Upper lobe of left lung (tissue), 6 donors: Measurements from ENCODE around the gene TAX1BP3. TPM values are rescaled to one million over a fixed set of nuclear protein-coding genes. Genes with fewer than 3 reads are reported as not detected.
A peak's percentile ranks its signal among the peaks of the same experiment; 100 is the strongest.

ENCODE experiments used
- ATAC-seq, 2 donors: fragments of 200-7000 bp; cut with Tn5 transposase; one replicate each; pipeline ENCODE4 v1.9.1; 2022; ENCODE audit warnings: mild to moderate bottlenecking in 2 of 2, moderate library complexity in 2 of 2; ENCODE audit not compliant: low FRiP score in 2 of 2
- DNase-seq, 2 donors: peaks; one replicate each; pipeline ENCODE4 v3.0.0-alpha.2; 2019 to 2020
- H3K27ac ChIP-seq, 4 donors: fragments of 200-600 bp; sonication (generic); one replicate each; pipeline ENCODE4 v1.5.1; 2016 to 2019
- H3K27me3 ChIP-seq, 4 donors: fragments of 200-600 bp; sonication (generic); one replicate each; pipeline ENCODE4 v1.5.1; 2017 to 2019
- H3K36me3 ChIP-seq, 4 donors: fragments of 200-600 bp; sonication (generic); one replicate each; pipeline ENCODE4 v1.5.1; 2016 to 2019
- H3K4me1 ChIP-seq, 4 donors: fragments of 200-600 bp; sonication (generic); one replicate each; pipeline ENCODE4 v1.5.1; 2018 to 2019
- H3K4me3 ChIP-seq, 4 donors: fragments of 200-600 bp; sonication (generic); one replicate each; pipeline ENCODE4 v1.5.1; 2017 to 2019; ENCODE audit warnings: mild to moderate bottlenecking in 2 of 4, moderate library complexity in 1 of 4
- H3K9me3 ChIP-seq, 4 donors: fragments of 200-600 bp; sonication (generic); one replicate each; pipeline ENCODE4 v1.5.1; 2018 to 2019
- CTCF ChIP-seq, 6 experiments: fragments of 450-650 bp in 4 of 6; fragments of 200-600 bp in 2 of 6; sonication (generic) in 2 of 6; IDR thresholded peaks; one replicate each; pipeline ENCODE4 v1.5.1; 2016 to 2019; ENCODE audit warnings: antibody characterized with exemption in 6 of 6
- EP300 ChIP-seq, 4 donors: sonication (generic); formaldehyde crosslinking; IDR thresholded peaks; one replicate each; pipeline ENCODE4 v1.5.1; 2017; ENCODE audit warnings: antibody characterized with exemption in 4 of 4, control low read depth in 2 of 4
- POLR2A ChIP-seq, 4 donors: fragments of 450-650 bp; IDR thresholded peaks; one replicate each; pipeline ENCODE4 v1.5.1; 2016 to 2017; ENCODE audit warnings: antibody characterized with exemption in 4 of 4, mild to moderate bottlenecking in 2 of 4
- POLR2AphosphoS5 ChIP-seq, 2 donors: sonication (generic); formaldehyde crosslinking; IDR thresholded peaks; one replicate each; pipeline ENCODE4 v1.5.1; 2017; ENCODE audit warnings: antibody characterized with exemption in 2 of 2
- WGBS, 2 donors: methylation state at CpG; one replicate each; pipeline ENCODE4 v1.1.5; 2017 to 2018; 5-methylcytosine and 5-hydroxymethylcytosine counted together
- total RNA-seq, 6 donors: library from RNA; depleted of rRNA in 4 of 6; stranded (reverse); fragments of >200 nt in 4 of 6; gene quantifications; one replicate each; pipeline versions ENCODE4 v1.1.0 to v1.2.1, GENCODE V29; 2016 to 2021
- donor health status: DM: no; HTN: no; CAD: no; lungs with moderate emphysema.
- donor health status: DM: no; HTN: yes; CAD: no; lungs with severe emphysema.

TAX1BP3 gene
- total RNA-seq, 6 donors from 2014 or later, result 49.2 to 200 (median 126) TPM

GRCh38 chr17:3665834-3666233 lies 2.5 kb downstream of the TAX1BP3 start:
- ATAC-seq, result no peak
- no peaks in the 10 kb centered on the region for H3K27me3 ChIP-seq
- H3K4me3 ChIP-seq, result no peak overlapping the region
- H3K4me1 ChIP-seq, result peaks cover 30 to 36% (median 31%) of the 10 kb centered on the region in 4 donors
- H3K27ac ChIP-seq, result peak overlapping the region in 2 of 4 donors; percentile 93 to 95
- H3K36me3 ChIP-seq, result peaks cover 2 to 47% (median 26%) of the 10 kb centered on the region in 4 donors
- WGBS, 2 donors, result 77 to 81% methylated on average over 5 of the region's 5 CpGs
- DNase-seq, result no peak
- no peak for TF ChIP-seq EP300 (IDR thresholded peaks at IDR 0.05)
- TF ChIP-seq CTCF (IDR thresholded peaks at IDR 0.05), result no peak
- TF ChIP-seq POLR2AphosphoS5 (IDR thresholded peaks at IDR 0.05), result no peak
- no peak for TF ChIP-seq POLR2A (IDR thresholded peaks at IDR 0.05)
- H3K9me3 ChIP-seq, result no peaks in the 10 kb centered on the region

GRCh38 chr17:3663102-3664011 lies 5.0 kb downstream of the TAX1BP3 start:
- Histone ChIP-seq H3K27ac (no peak overlapping the region), H3K27me3 (no peaks in the 10 kb centered on the region), H3K4me3 (no peak overlapping the region), H3K4me1 (peaks cover 24 to 29% (median 28%) of the 10 kb centered on the region in 4 donors), H3K9me3 (no peaks in the 10 kb centered on the region), H3K36me3 (peaks cover 2 to 59% (median 31%) of the 10 kb centered on the region in 4 donors)
- TF ChIP-seq CTCF (IDR thresholded peaks at IDR 0.05) (no peak), POLR2A (IDR thresholded peaks at IDR 0.05) (no peak), POLR2AphosphoS5 (IDR thresholded peaks at IDR 0.05) (no peak), EP300 (IDR thresholded peaks at IDR 0.05) (no peak)
- WGBS, 2 donors, result 91 to 95% methylated on average over 19 to 27 of the region's 33 CpGs
- ATAC-seq, result no peak
- peak in 1 of 2 donors; percentile 73 for DNase-seq

- H3K27ac ChIP-seq, result peak overlapping the region; percentile 17 to 58 (median 46)
- TF ChIP-seq CTCF (IDR thresholded peaks at IDR 0.05), result no peak
- no peaks in the 10 kb centered on the region for H3K9me3 ChIP-seq
- H3K36me3 ChIP-seq, result peaks cover 2 to 74% (median 46%) of the 10 kb centered on the region in 4 donors
- DNase-seq, result peak in 1 of 2 donors; percentile 76
- H3K4me1 ChIP-seq, result peaks cover 7 to 10% (median 8%) of the 10 kb centered on the region in 4 donors
- 92 to 93% methylated on average over 18 to 21 of the region's 23 CpGs for WGBS, 2 donors
- H3K27me3 ChIP-seq, result no peaks in the 10 kb centered on the region
- no peak for ATAC-seq
- H3K4me3 ChIP-seq, result no peak overlapping the region
These were observed 8.0 kb downstream of the TAX1BP3 start for GRCh38 chr17:3660311-3660891.

- peak in 1 of 2 donors; percentile 81 for DNase-seq
- peaks cover under 1 to 74% (median 47%) of the 10 kb centered on the region in 4 donors for H3K36me3 ChIP-seq
- WGBS, 2 donors, result 79 to 83% methylated on average over 8 to 22 of the region's 22 CpGs
These were observed 8.8 kb downstream of the TAX1BP3 start for GRCh38 chr17:3659541-3660111.

More at GRCh38 chr17:3659541-3660111, 8.8 kb downstream of the TAX1BP3 start:
- no peak for TF ChIP-seq POLR2A (IDR thresholded peaks at IDR 0.05)
- TF ChIP-seq CTCF (IDR thresholded peaks at IDR 0.05), result peak in 1 of 6 experiments; percentile 45
- ATAC-seq, result peak; percentile 6 to 81
- Histone ChIP-seq H3K27ac (peak overlapping the region; percentile 46 to 58 (median 47)), H3K27me3 (no peaks in the 10 kb centered on the region), H3K9me3 (no peaks in the 10 kb centered on the region), H3K4me3 (no peak overlapping the region), H3K4me1 (peaks cover 7 to 10% (median 8%) of the 10 kb centered on the region in 4 donors)
